PC-3 (cell line): ENCODE results near the gene SERPINA4.
"Not testable (repeated sequence)": the region's sequence is repeated elsewhere in the genome, so short reads cannot be mapped to it uniquely, and the experiment has no call there.

Experiments
- CTCF ChIP-seq: fragments of 300-600 bp; sonication (generic); conservative IDR thresholded peaks from 2 replicates; pipeline ENCODE4 v1.5.1; 2017; ENCODE audit warnings: antibody characterized with exemption, low read depth, mild to moderate bottlenecking, low read length
- EZH2 ChIP-seq: fragments of 300-600 bp; sonication (generic); IDR thresholded peaks from one replicate; pipeline ENCODE4 v1.6.1; 2017; ENCODE audit warnings: antibody characterized with exemption, mild to moderate bottlenecking, low read length; ENCODE audit not compliant: unreplicated experiment
- EZH2phosphoT487 ChIP-seq: fragments of 300-600 bp; sonication (generic); IDR thresholded peaks from 2 replicates; pipeline ENCODE4 v1.6.1; 2018; ENCODE audit warnings: mild to moderate bottlenecking, antibody characterized with exemption, low read length, borderline replicate concordance

- not testable (repeated sequence) for TF ChIP-seq CTCF, EZH2, EZH2phosphoT487
Observed at GRCh38 chr14:94577472-94577871, 16.2 kb downstream of the SERPINA4 start.
